ENCODE data around the gene KCNV2. TPM values are rescaled to one million over a fixed set of nuclear protein-coding genes. Genes with fewer than 3 reads are reported as not detected.
"Not testable (repeated sequence)": the region's sequence is repeated elsewhere in the genome, so short reads cannot be mapped to it uniquely, and the experiment has no call there.

The KCNV2 gene
- total RNA-seq (2014; rRNA removed; shearing (Covaris generic)) = not detected in 2 replicates
- polyA plus RNA-seq (2015; cell fraction: cytosol; rRNA removed) = not detected in 2 replicates
- not detected in 2 replicates for polyA plus RNA-seq (2015; cell fraction: nucleus; rRNA removed)

- DNase-seq (ENCODE audit: low read depth) = no peak
These were observed at the start of gene KCNV2 for GRCh38 chr9:2717385-2717784. Gene KCNV2 (plus strand): TSS chr9:2717510. CDS start chr9:2717740, 230 bp downstream.

DNA sequence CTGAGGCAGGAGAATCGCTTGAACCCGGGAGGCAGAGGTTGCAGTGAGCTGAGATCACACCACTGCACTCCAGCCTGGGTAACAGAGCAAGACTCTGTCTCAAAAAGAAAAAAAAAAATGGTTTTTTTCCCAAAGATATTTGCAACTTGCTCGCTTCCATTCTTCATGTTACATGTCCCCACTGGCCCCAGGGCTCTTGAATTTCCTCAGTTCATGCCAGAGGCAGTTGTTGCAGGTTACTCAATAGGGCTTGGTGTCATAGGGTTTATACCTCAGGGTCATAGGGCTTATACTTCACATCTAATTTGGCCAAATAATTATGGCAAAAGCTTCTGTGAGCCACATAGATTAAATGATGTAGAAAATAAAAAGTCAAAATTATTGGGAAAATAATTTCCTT, 44.1 kb upstream of the KCNV2 start:
- no peak for DNase-seq (ENCODE audit: low read depth)

- no peak for DNase-seq (ENCODE audit: low read depth)
These were observed 43.0 kb upstream of the KCNV2 start for GRCh38 chr9:2674141-2674824.

- peak; percentile 5 for DNase-seq (ENCODE audit: low read depth)
These were observed 41.5 kb upstream of the KCNV2 start for GRCh38 chr9:2675834-2676233.

GRCh38 chr9:2676466-2676865, 40.8 kb upstream of the KCNV2 start:
- DNase-seq (ENCODE audit: low read depth) = peak; percentile 8

DNA sequence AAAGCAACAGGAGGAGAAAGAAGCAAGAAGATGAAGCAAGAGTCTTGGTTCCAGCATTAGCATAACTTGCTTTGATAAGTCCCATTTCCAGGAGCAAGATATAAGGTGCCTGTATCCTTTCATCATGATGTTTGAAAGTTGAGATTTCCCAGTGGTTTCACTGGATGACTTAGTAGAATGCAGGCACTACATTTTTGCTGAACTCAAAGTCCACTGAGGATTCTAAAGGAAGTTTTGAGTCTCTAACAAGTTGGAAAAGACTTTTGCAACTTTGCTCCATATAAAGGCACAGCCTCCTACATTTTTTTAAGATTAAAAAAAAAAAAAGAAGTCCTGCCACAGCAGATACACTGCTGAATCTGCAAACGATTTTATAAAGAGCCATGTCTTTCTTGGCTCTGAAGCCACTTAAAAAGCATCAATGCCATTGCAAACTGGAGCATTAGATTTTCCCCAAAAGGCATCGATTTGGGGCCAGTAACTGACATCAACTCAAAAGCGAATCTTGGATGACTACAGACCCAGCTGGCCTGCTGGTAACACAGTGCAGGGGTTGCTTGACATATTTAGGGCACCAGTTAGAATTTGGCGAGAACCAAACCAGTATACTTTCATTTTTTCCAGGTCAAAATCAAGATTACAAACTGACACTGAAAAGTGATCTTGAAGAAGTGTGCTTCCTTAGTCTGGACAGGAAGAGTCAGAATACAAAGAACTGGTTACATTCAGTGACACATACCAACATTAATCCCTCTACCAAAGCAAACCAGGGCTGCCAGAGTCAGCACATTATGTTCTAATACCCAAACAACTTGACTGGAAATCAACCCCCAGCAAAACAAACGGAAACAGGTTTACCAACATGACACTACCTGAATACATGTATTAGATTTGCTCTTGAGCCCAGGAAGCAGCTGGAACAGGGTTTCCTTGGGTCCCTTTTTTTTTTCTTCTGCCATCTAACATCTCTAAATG, 39.1 kb upstream of the KCNV2 start:
- peak; percentile 20 for DNase-seq (ENCODE audit: low read depth)

DNA sequence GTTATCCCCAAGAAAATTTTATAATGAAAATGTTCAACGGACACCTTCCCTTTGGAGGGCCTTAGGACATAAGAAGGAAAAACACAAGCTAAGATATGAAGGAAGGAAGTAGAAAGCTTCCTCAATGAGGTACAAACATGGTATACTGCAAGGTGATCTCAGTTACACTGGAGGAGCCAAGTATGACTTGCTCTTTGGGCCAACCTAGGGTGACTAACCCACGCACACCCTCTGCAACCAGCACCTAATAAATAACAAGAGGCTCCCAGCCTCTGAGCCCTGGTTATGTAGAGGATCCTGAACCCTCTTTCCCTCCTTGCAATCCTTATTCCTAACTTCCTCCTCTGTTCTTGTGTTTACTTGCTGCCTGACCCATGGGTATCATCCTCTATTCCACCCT, 38.3 kb upstream of the KCNV2 start:
- DNase-seq (ENCODE audit: low read depth) = no peak

- DNase-seq (ENCODE audit: low read depth) = no peak
These were observed 35.3 kb upstream of the KCNV2 start for GRCh38 chr9:2681981-2682380.

GRCh38 chr9:2686911-2687310, 30.4 kb upstream of the KCNV2 start:
- no peak for DNase-seq (ENCODE audit: low read depth)

DNA sequence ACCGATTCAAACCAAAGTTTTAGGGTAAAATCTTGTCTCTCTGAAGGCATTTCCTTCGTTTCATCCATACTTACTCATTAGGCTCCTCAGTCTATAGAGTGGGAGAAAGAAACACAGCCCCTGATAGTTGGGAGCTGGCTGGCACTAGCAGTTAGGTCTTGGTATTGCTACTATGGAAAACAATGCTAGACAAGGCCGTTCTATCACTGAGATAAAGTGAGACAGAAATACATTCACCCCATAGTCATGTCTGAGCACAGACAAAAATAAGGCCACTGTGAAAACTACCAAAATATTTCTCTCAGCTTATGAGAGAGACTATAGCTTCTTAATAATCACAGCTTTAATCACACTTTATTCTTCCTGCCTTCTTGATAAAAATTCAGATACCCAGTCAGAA, 28.7 kb upstream of the KCNV2 start:
- no peak for DNase-seq (ENCODE audit: low read depth)

DNA sequence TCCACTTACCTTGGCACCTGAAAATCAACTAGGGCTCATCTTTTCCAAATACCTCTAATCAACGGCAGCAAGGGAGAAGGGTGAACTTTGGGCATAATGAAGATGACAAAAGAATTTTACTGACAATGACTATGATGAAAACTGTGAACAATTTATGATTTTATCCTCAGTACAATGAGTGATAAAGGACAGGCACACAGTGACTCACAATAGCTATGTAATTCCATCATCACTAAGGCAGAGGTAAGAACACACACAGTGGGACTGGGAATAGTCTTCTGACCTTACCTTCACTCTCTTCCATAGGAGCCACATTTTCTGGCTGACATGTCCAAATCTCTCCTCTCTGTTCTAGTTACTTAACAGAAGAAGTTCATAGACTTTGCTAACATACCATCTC, 26.1 kb upstream of the KCNV2 start:
- DNase-seq (ENCODE audit: low read depth) = no peak

DNA sequence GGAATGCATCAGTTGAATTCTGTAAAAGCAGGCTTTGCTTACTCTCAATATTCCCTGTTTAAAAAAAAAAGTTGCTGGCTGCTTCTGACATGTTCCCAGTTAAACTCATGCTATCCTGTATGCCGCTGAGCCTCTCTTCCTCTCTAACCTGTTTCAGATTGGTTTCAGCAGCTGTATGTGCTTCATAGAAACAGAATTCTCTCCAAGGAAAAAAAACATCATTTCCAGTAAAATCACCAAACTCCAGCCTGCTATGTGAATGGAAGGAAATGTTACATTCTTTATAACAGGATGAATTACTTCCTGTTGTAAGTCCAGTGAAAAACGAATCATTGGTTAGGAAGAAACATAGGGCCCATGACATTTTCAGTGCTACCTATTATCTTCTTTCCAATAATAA, 25.7 kb upstream of the KCNV2 start:
- no peak for DNase-seq (ENCODE audit: low read depth)

DNA sequence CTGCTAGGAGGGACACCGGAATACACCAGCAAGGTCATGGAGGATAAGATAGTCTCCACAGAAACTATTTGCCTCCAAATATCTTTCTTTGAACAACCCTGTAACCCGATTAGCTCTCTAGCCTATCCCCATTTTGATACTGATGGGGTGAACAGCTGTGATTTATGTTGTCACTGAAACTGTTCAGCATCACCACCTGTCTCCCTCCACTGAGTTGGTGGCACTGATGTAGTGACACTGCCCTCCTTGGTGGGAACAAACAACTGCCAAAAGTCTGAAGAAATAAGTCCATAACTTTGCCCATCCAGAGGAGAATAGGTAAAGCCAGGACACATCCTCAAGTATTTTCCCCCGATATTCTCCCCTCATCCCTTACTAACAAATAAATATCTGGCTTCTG, 24.3 kb upstream of the KCNV2 start:
- no peak for DNase-seq (ENCODE audit: low read depth)

DNA sequence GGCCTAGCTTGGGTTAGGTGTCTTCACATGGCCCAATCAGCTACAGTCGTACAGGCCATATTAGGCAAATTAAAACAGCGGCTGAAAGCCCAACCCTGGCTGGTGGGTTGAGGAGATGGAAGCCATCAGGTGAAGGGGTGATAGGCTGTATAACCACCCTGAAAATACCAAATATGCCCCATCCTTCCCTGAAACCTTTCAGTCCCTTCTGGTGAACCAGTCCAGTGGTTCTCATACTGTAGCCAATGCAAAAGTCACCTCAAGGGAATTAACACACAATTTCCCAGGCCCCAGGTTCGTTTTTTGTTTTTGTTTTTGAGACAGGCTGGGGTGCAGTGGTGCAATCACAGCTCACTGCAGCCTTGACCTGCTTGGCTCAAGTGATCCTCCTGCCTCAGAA, 19.8 kb upstream of the KCNV2 start:
- DNase-seq (ENCODE audit: low read depth) = no peak

DNA sequence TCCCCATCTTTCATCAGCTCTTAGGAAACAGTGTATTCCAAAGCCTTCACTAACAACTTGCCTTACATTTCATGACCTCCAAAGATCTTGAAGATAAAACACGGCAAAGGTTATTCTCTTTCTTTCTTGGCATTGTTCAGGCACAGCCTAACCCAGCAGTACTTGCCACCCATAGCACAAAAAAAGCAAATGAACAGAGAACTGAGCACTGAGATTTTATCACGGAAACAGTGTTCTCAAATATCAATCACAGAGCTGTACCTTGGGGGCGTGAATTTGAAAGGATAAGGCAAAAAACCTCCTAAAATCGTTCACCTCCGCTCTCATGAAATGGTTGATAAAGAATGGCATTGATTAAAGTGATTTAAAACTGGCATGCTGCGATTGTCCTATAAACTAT, 16.9 kb upstream of the KCNV2 start:
- no peak for DNase-seq (ENCODE audit: low read depth)

GRCh38 chr9:2700909-2701550, 16.3 kb upstream of the KCNV2 start:
- no peak for DNase-seq (ENCODE audit: low read depth)

- no peak for DNase-seq (ENCODE audit: low read depth)
These were observed 12.8 kb upstream of the KCNV2 start for GRCh38 chr9:2704504-2704903.

- DNase-seq (ENCODE audit: low read depth) = not testable (repeated sequence)
These were observed 10.1 kb upstream of the KCNV2 start for GRCh38 chr9:2707256-2707655.

GRCh38 chr9:2709645-2710101, 7.6 kb upstream of the KCNV2 start:
- no peak for DNase-seq (ENCODE audit: low read depth)

GRCh38 chr9:2711716-2712115, 5.6 kb upstream of the KCNV2 start:
- DNase-seq (ENCODE audit: low read depth) = no peak

DNA sequence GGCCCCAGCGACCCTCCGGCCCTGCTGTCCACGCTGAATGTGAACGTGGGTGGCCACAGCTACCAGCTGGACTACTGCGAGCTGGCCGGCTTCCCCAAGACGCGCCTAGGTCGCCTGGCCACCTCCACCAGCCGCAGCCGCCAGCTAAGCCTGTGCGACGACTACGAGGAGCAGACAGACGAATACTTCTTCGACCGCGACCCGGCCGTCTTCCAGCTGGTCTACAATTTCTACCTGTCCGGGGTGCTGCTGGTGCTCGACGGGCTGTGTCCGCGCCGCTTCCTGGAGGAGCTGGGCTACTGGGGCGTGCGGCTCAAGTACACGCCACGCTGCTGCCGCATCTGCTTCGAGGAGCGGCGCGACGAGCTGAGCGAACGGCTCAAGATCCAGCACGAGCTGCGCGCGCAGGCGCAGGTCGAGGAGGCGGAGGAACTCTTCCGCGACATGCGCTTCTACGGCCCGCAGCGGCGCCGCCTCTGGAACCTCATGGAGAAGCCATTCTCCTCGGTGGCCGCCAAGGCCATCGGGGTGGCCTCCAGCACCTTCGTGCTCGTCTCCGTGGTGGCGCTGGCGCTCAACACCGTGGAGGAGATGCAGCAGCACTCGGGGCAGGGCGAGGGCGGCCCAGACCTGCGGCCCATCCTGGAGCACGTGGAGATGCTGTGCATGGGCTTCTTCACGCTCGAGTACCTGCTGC, 839 bp downstream of the KCNV2 start:
- no peak for DNase-seq (ENCODE audit: low read depth)
